NT2/D1 (cell line): Measurements from ENCODE around the gene FRAS1.

ENCODE experiments used
- DNase-seq: peaks from one replicate; pipeline ENCODE4 v3.0.0-alpha.2; 2011; ENCODE audit warnings: low read depth, low spot score
- H3K27me3 ChIP-seq: 2 replicates; pipeline ENCODE4 v1.6.0; 2011; ENCODE audit warnings: mild to moderate bottlenecking; ENCODE audit not compliant: insufficient read length, insufficient read depth
- H3K36me3 ChIP-seq: 2 replicates; pipeline ENCODE4 v1.6.1; 2011; ENCODE audit warnings: mild to moderate bottlenecking, low read length, mixed read lengths; ENCODE audit not compliant: insufficient read depth, insufficient read length
- H3K4me1 ChIP-seq: 2 replicates; pipeline ENCODE4 v1.5.1; 2011; ENCODE audit not compliant: insufficient read depth, insufficient read length
- H3K4me3 ChIP-seq: 2 replicates; pipeline ENCODE4 v1.5.1; 2011; ENCODE audit warnings: low read depth; ENCODE audit not compliant: insufficient read length
- H3K9ac ChIP-seq: 2 replicates; pipeline ENCODE4 v1.6.0; 2011; ENCODE audit warnings: low read depth; ENCODE audit not compliant: insufficient read length
- H3K9me3 ChIP-seq: 2 replicates; pipeline ENCODE4 v1.5.1; 2011; ENCODE audit warnings: mild to moderate bottlenecking, low read length; ENCODE audit not compliant: insufficient read depth
- SUZ12 ChIP-seq: IDR thresholded peaks from 2 replicates; pipeline ENCODE4 v1.6.1; 2011; ENCODE audit not compliant: insufficient read length, insufficient read depth; ENCODE audit errors: extremely low read depth
- YY1 ChIP-seq: IDR thresholded peaks from 2 replicates; pipeline ENCODE4 v1.6.1; 2011; ENCODE audit not compliant: insufficient read length, insufficient read depth
- ZNF274 ChIP-seq: IDR thresholded peaks from 2 replicates; pipeline ENCODE4 v1.6.1; 2011; ENCODE audit warnings: mild to moderate bottlenecking, low read depth, low read length

The FRAS1 gene

DNA sequence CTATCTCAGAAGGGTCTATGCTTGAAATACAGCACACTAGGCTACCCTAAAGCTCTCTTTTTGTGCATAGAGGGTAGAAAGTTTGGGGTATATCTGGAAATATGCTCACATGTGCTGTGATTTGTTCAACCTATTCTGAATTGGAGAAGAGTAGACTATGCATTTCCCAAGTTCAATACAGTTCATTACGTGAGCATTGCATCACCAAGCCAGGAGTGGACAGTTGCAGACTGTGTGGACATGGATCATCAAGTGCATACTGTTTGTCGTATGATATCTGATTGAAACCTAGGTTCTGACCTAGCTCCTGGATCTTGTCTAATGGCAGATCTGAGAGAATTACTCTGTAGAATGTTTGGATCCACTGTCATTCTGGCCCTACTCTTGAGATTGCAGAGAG lies 161.1 kb downstream of the FRAS1 start:
- Histone ChIP-seq H3K9ac (no peak overlapping the region), H3K4me3 (no peak overlapping the region), H3K4me1 (no peaks in the 10 kb centered on the region), H3K36me3 (no peaks in the 10 kb centered on the region), H3K9me3 (no peaks in the 10 kb centered on the region), H3K27me3 (no peaks in the 10 kb centered on the region)
- DNase-seq: no peak
- TF ChIP-seq ZNF274: no peak
- no peak for TF ChIP-seq SUZ12
- no peak for TF ChIP-seq YY1

DNA sequence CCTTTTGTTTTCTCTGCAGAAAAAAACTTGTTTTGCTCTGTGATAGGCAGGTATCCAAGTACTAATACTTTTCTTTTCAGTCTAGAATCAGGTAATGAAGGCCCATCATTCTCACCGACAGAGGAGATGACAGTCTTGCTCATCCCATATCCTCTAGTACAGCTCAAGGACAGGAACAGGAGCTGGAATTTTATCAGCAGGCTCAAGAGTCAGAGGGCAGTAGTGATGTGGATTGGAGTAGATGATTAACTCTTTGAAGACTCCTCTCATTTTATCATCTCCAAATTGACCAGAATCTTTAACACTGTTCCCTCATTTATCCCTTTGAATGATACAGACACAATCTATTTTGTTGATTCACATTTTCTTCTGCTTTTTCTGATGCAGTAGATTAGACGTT lies 162.7 kb downstream of the FRAS1 start:
- Histone ChIP-seq H3K27me3 (no peaks in the 10 kb centered on the region), H3K4me3 (no peak overlapping the region), H3K9me3 (no peaks in the 10 kb centered on the region), H3K36me3 (no peaks in the 10 kb centered on the region), H3K4me1 (no peaks in the 10 kb centered on the region), H3K9ac (no peak overlapping the region)
- TF ChIP-seq ZNF274 (no peak), SUZ12 (no peak), YY1 (no peak)
- DNase-seq: no peak

DNA sequence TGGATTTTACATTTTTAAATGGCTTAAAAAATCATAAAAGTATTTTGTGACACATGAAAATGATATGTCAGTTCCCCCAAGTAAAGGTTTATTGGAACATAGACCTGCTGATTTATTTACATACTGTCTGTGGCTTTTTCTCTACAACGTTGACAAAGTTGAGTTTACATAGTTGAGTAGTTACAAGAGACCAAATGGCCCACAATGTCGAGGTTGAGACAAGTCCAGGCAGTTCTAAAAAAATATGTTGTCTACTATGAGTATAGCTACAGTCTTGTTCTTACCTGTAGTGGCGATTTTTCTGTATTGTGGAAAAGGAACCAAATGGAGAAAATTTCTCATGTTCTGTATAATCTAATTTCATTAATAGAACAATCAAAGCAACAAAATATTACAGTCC lies 163.2 kb downstream of the FRAS1 start:
- Histone ChIP-seq H3K9me3 (no peaks in the 10 kb centered on the region), H3K4me1 (no peaks in the 10 kb centered on the region), H3K4me3 (no peak overlapping the region), H3K9ac (no peak overlapping the region), H3K27me3 (no peaks in the 10 kb centered on the region), H3K36me3 (no peaks in the 10 kb centered on the region)
- TF ChIP-seq ZNF274 (no peak), YY1 (no peak), SUZ12 (no peak)
- DNase-seq: no peak

DNA sequence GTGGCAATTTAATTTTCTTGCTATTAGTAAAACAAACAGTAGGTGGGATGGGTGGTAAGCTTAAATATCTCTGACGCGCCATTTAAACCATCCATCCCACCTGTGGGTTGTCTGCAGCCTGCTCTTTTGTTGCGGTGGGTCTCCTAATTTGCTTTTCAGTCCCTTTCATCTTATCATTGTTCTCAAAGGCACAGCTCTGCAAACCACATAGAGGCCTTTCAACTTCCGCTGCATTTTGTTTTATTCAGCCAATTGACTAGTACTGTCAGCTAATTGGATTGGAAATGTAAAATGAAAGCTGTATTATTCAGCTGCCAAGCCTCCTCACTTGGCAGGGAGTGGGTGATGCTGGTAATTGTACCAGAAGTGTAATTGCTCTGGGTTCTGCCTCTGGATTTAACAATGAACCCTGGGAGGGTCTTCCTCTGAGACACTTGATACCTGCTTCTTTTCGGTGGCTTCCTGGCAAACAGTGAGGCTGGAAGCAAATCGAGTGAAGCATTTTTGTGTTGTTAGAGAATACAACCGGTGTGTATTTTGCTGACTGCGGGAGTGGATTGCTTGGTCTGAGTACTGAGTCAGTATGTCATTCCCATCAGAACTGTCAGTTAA lies 165.6 kb downstream of the FRAS1 start:
- no peak overlapping the region for H3K4me3 ChIP-seq
- no peak for TF ChIP-seq SUZ12
- no peak for TF ChIP-seq ZNF274
- no peak for TF ChIP-seq YY1
- H3K36me3 ChIP-seq: no peaks in the 10 kb centered on the region
- no peaks in the 10 kb centered on the region for H3K27me3 ChIP-seq
- peaks cover 3% of the 10 kb centered on the region; the same call in 1 of the 2 replicates for H3K9me3 ChIP-seq
- H3K9ac ChIP-seq: no peak overlapping the region
- no peaks in the 10 kb centered on the region for H3K4me1 ChIP-seq
- DNase-seq: no peak

DNA sequence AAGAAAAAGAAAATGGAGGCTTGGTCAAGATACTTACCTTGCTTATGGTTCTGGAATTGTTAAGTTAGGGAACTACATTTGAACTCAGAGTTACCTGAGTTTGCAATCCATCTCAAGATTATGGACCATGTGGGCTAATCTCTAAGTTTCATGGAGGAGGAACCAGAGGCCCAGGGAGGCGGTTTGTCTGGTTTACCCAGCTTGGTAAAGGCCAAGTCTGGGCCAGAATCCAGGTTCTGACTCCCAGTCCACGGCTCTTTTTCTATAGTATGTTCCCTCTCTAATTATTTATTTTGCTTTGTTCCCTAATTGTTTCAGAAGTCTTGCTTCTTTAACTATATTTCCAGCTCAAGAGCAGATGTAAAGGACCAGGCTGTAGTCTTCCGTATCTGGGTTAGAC lies 168.1 kb downstream of the FRAS1 start:
- Histone ChIP-seq H3K27me3 (no peaks in the 10 kb centered on the region), H3K9me3 (peaks cover 3% of the 10 kb centered on the region; the same call in 1 of the 2 replicates), H3K4me1 (no peaks in the 10 kb centered on the region), H3K4me3 (no peak overlapping the region), H3K36me3 (no peaks in the 10 kb centered on the region), H3K9ac (no peak overlapping the region)
- DNase-seq: no peak
- TF ChIP-seq ZNF274 (no peak), YY1 (no peak), SUZ12 (no peak)

DNA sequence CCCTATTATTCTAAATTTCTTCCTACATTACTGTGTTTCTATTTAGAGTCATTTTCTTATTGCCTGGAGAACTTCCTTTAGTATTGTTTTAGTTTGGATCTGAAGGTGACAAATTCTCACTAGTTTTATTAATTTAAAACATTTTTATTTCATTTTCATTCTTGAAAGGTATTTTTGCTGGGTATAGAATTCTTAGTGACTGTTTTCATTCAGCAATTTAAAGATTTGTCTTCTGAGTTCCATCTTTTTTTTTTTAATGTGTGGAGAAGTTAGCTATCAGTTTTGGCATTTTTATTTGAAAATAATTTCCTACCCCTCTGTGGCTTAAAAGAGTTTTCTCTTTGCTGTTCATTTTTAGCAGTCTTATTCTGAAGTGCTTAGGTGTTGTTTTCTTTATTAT lies 169.2 kb downstream of the FRAS1 start:
- no peak overlapping the region for H3K4me3 ChIP-seq
- no peak for DNase-seq
- H3K27me3 ChIP-seq: no peaks in the 10 kb centered on the region
- no peaks in the 10 kb centered on the region for H3K36me3 ChIP-seq
- no peaks in the 10 kb centered on the region for H3K4me1 ChIP-seq
- H3K9ac ChIP-seq: no peak overlapping the region
- peaks cover 3% of the 10 kb centered on the region; the same call in 1 of the 2 replicates for H3K9me3 ChIP-seq
- TF ChIP-seq ZNF274 (no peak), YY1 (no peak), SUZ12 (no peak)

DNA sequence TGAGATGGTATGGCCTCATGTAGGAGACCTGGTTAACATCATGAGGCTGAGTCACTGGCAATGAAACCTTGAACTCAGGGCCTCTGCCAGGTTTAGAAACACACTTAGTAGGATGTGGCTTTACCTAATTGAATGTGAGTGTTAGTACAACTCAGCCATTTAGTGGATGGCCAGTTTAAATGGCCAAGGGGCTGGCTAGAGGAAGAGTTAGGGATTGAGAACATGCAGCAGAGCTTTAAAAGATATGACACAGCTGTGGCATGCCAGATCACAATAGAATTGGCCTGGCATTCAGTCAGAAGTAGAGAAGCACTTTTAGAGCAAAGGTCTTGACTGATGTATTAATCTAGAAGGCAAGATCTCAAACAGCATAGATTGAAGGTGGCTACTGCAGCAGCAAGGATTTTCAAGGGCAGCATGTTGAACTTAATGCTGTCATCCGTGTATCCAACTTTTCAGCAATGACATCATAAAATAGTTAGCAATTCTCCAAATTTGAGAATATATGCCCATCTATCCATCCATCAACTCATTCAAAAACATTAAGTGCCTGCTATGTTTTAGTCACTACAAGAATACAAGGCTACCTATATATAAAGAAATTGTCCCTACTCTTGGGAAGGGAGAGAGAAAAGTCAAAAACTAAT lies 170.4 kb downstream of the FRAS1 start:
- Histone ChIP-seq H3K27me3 (no peaks in the 10 kb centered on the region), H3K9me3 (peaks cover 3% of the 10 kb centered on the region; the same call in 1 of the 2 replicates), H3K9ac (no peak overlapping the region), H3K4me1 (no peaks in the 10 kb centered on the region), H3K36me3 (no peaks in the 10 kb centered on the region), H3K4me3 (no peak overlapping the region)
- TF ChIP-seq ZNF274 (no peak), SUZ12 (no peak)
- DNase-seq: no peak
